NCI-H82 treated with DMSO at 0.1 percent for 48 hours (cell line): ENCODE results near the gene CRMP1.

Experiments
- DNase-seq: peaks from one replicate; lab custom pipeline; 2025; ENCODE audit not compliant: unreplicated experiment; lab: John Stamatoyannopoulos, UW

Gene CRMP1

DNA sequence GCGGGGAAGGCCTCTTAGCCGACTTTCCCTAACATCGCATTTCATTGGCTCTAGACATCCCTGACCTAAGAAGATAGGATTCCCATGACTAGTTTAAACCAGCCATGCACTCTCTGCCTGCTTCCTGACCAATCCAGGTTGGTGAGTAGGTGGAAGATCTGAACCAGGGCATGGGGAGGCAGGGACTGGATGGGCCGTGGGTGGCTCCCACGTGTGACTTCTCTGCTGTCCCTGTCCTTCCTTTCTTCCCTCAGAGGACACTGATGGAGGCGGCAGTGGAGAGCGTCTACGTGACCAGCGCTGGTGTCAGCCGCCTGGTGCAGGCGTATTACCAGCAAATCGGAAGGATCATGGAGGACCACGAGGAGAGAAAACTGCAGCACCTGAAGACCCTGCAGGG lies 91.2 kb downstream of the CRMP1 start:
- no peak for DNase-seq

DNA sequence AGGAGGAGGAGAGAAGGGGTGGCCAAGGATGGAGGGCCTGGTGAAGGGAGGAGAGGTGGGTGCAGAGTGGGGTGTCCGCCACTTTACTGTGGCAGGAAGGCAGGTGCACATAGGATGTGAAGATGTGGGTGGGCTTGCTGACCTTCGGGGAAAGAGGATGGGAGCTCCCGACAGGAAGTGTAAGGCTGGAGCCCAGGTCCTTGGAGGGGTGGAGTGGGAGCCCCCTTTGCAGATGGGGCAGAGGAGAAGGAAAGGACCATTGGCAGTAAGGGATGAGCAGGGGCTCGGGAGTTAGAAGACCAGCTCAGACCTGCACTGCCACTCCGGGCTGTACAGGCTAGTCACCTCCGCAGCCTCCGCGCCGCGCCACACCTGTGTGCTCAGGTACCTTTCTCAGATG lies 92.4 kb downstream of the CRMP1 start:
- no peak for DNase-seq

DNA sequence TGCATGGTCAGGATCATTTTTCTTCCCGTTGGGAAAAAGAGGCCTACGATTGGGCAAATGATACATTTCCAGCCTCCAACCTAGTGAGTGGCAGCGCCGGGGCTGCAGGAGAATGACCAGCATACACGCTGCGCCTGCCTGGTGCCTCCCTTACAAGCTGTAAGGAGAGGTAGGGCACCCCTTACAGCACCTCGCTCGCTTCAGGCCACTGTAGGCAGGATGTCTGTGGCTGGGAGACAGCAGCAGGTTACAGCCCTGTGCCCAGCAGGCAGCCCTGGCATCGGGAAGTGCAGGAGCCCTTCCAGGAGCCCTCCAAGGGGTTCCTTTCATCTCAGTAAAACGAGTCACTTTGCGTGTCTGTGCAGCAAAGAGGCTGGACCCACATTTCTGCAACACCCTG lies 93.5 kb downstream of the CRMP1 start:
- DNase-seq: no peak

DNA sequence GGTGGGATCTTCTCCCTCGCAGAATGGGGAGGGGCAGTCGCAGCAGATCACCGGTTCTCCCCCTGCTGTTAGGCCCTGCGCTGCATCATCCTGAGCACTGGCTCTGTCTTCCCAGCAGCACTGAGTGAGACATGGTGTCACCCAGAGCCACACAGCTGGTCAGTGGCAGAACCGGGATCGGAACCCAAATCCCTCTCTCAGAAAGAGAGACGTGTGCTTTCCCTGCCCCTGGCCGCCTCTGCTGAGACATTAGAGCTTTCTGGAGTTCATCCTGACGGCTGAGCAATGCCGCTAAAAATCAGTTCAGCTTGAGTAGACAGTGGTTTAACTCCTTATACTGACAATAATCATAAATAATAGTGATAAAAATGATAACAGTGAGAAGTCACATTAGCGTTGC lies 93.9 kb downstream of the CRMP1 start:
- DNase-seq: no peak

DNA sequence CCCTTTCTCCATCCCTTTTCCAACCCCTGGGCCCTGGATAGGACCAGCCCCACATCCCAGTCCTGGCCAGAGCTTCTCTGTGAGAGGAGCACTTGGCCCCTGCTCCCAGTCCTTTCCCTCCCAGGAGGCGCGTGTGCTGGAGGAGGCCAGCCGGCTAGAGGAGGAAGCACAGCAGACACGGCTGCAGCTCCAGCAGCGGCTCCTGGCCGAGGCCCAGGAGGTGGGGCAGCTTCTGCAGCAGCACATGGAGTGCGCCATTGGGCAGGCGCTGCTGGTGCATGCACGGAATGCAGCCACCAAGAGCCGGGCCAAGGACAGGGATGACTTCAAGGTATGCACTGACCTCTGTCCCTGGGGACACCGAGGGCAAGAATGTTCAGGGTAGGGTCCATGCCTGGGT lies 94.4 kb downstream of the CRMP1 start:
- no peak for DNase-seq

DNA sequence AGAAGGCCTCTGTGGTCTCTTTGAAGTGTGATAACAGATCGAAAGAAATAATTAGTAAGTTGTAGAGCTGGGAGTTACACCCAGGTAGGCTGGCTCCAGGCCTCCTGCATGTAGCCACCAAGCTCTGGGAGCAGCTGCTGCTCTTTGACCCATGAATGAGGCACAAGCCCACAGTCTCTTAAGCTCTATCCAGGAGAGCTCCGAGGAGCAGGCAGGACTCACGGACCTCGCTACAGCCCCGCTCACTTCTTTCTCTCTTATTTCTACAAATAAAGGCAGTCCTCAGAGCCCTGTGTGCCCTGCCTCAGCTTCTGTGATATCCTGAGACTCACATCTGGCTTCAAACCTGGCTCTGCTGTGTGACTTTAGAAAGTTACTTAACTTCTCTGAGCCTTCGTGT lies 95.0 kb downstream of the CRMP1 start:
- DNase-seq: no peak

DNA sequence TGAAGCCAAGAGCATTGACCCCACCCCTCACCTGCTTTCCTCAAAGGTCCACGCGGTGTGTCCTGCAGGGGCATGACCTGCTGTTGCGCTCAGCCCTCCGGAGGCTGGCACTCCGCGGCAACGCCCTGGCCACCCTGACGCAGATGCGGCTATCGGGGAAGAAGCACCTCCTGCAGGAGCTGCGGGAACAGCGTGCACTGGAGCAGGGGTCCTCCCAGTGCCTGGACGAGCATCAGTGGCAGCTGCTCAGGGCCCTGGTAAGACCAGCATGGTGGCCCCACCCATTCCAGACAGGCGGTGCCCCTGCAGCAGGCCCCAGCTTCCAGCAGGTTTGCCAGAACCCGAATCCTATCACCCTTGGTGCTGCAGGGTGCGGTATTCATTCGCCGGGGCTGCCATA lies 95.9 kb downstream of the CRMP1 start:
- DNase-seq: no peak

DNA sequence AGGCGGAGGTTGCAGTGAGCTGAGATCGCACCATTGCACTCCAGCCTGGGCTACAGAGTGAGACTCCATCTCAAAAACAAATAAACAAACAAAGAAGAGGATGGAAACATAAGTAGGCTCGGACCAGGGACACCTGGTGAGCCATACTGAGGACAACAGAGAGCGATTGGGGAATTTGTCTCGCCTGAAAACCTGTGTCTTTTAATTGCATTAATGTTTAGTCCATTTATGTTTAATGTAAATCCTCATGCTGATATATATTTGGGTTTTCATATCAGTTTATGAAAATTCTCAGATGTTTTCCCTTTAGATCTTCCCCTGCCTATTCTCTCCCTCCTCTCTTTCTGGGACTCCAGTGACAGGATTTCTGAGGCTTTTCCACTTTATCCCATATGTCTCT lies 97.3 kb downstream of the CRMP1 start:
- DNase-seq: no peak

DNA sequence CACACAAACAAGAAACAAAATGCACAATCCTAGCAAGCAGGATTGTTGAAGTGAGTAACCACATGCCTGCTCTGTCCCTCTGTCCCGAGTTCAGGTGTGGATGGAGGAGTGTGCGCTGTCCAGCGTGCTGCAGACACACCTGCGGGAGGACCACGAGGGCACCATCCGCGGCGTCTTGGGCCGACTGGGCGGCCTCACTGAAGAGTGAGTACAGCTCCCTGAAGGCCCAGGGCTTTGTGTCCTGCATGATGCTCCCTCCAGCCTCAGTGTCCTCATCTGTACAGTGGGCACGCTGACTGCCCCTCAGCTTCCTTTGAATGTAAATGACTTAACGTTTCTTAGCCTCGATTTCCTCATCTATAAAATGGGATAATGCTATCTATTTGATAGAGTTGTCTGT lies 99.4 kb downstream of the CRMP1 start:
- DNase-seq: no peak

DNA sequence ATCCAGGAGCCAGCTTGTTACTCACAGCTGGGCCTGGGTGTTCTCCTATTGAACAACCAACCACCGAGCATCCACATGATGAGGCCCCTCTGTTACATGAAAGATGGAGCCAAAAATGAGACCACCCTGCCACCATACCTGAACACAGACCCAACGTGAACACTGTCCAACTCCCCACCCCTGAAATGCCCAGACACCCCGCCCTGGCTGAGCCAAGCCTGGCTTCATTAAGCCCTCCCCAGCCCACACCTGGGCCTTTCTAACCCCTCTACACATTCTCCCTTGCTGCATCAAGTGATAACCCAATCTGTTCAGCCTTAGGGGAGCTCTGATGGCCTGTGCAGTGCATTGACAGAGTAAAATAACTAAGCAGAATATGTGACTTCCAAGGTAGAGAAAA lies 101.2 kb downstream of the CRMP1 start:
- no peak for DNase-seq

DNA sequence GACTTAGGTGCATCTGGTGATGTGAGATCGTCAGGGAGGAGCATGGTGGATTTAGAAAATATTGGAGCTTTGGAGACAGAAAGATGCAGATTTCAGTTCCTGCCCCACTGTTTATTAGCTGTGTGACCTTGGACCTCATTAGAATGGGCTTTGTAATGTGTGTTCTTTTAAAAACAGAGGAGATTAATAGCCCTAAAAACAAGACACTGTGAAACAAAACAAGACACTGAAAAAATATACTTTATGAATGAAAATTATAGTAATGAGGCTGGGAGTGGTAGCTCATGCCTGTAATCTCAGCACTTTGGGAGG lies 102.4 kb downstream of the CRMP1 start:
- no peak for DNase-seq

DNA sequence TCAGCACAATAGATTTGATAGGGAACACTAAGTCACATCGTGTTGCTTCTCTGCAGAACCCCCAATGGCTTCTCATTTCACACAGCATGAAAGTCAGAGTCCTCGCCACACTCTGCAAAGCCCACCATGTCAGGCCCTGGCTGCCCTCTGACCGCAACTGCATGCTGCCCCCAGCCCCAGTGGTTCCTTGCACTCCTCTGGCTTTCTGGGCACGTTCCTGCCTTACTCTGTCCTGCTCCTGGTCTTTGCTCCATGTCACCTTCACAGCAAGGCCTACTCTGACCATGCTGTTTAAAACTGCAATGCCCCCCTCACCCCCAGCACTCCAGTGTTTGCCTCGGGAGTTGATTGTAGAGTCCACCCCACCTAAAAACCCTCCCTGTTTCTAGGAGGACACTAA lies 103.7 kb downstream of the CRMP1 start:
- DNase-seq: no peak

DNA sequence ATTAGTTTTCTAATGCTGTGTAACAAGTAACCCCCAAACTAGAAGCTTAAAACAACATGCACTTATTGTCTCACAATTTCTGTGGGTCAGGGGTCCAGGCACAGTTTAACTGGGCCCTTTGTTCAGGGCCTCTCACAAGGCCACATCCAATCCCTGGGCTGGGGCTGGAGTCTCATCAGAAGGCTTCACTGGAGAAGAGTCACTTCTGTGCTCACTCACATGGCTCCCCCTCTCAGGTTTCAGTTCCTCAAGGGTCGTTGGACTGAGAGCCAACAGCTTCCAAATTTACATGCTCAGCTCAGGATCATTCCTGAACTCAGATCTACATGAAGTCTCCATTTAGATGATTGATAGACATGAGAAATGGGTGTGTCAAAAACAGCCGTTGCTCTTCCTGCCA lies 104.7 kb downstream of the CRMP1 start:
- no peak for DNase-seq

DNA sequence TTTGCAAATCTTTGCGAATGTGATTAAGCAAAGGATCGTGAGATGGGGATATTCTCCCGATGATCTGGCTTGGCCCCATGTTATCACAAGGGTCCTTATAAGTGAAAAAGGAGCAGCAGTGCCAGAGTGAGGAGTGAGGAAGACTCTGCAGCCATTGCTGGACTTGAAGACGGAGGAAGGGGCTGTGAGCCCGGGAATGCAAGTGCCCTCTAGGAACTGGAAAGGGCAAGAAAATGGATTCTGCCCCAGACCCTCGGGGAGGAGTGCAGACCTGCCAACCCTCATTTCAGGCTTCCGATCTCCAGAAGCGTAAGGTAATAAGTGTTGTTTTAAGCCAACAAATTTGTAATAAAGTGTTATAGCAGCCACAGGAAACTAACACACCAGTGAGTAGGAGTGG lies 105.6 kb downstream of the CRMP1 start:
- no peak for DNase-seq

DNA sequence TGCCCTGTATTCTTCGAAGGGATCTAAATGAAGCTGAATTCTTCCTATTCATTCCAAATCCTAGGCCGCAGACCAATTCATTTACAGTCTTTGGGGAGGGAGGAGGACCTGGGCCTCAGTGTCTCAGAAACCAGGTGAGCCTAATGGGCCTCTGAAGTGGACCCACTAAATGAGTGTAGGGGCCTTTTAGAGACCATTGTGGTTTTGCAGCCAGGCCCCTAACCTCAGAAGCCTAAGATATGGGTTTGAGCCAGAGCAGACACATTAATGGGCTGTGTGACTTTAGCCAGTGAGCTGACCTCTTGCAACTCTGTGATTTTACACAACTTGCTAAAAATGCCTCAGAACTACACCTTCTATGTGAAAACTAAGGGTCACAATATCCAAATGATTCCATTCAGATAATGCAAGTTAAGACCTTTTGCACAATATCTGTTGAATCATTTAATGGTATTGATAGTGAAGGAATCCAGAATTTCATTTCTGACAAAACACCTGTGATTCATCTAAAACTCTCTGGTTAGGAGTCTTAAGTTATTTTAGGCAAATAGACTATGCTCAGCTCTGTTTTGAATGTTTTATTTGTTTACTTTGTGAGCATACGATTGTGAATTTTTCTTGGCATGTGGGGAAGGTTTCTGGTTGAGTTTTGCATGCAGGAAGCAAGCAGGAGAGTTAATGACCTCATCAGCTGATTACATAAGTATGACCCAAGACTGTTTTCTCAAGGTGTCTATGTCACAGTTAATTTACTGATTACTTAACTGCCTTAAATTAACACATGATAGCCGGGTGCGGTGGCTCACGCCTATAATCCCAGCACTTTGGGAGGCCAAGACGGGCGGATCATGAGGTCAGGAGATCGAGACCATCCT lies 106.8 kb downstream of the CRMP1 start:
- DNase-seq: no peak

DNA sequence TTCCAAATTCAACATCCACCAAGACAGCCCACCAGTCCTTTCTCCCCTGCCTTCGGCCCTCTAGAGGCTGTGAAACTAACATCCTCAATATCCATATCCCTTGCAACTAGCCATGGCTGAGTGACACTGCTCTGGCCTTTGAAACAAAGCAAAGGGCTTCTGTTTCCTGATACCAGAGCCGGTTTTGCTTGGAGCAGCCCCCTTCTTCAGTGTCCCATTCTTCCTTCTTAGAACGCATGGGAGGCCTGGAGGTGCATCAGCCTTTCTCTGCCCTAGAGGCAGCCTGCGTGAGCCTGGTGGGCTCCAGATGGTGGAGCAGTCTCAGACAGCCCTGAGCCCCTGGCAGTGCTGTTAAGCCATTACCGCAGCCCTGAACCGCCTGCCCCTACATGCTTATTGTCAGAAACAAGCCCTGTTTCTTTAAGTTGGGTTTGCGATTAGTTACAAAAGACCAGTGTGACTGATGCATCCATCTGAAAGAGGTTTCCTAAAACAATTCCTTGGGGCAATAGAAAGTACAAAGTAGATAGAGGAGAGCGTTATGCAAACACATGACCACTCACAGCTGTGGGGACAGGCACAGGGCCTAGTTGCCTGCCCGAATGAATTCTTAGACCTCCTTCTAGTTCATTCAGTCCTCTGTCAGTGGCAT lies 107.8 kb downstream of the CRMP1 start:
- DNase-seq: no peak

DNA sequence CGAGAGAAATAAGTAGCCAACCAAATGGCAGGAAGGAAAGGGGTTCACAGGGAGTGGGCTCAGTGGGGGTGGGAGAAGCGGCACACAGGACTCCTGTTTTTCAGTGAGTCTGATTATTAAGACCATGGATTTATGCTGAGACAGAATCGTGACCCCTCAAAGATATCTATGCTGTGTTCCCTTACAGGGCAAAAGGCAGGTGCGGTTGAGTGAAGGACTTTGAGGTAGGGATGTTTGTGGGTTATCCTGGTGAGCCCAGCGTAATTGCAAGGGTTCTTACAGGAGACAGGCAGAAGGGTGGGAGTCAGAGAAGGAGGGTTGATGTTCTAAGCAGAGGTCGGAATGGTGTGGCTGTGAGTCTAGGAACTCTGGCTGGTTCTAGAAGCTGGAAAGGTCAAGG lies 108.9 kb downstream of the CRMP1 start:
- DNase-seq: no peak

DNA sequence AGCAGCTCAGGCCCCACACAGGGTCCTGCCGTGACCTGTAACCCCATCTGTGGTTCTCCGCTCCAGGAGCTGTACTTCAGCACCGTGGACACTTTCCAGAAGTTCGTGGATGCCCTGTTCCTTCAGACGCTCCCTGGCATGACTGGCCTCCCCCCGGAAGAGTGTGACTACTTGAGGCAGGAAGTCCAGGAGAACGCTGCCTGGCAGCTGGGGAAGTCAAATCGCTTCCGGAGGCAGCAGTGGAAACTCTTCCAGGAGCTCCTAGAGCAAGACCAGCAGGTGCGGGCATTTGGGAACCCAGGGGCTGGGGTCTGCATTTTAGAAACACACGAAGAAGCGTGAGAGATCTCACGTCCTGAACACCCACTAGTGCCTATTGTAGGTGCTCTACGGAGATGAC lies 109.4 kb downstream of the CRMP1 start:
- DNase-seq: no peak

DNA sequence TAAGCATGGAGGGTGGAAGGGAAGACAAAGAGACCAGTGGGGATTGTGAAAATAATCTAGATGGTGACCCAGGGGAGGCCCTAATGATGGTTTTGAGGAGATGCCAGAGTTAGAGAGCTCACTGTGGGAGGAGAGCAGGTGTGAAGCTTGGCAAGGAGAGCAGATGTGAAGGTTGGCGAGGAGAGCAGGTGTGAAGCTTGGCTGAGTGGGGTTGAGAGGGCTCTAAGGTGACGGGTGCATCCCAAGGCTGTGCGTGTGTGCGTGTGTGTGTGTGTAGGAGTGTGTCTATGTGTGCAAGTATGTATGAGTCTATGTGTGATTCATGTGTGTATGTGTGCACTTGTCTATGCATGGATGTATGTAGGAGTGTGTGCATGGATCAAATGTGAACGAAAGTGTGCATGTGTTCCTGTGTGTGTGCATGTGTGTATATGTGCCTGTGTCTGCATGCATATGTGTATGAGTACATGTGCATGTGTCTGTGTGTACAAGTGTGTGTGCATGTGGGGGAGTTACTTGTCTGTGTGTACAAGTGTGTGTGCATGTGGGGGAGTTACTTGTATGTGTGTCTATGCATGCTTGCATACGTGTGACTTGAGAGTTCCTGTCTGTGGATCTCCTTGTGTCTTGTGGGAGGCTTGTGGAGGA lies 109.9 kb downstream of the CRMP1 start:
- no peak for DNase-seq

DNA sequence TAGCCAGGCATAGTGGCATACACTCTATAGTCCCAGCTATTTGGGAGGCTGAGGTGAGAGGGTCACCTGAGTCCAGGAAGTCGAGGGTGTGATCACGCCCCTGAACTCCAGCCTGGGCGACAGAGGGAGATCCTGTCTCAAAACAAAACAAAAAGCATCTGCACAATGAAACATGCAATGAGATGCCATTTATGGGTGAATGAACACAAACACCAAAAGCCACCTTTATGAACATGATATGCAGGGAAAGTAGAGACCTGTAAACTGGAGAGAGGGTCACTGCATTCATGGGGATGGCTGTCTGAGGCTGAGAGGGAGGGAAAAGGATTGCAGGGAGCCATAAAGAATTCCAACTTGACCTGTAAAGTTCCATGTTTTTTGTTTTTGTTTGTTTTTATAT lies 111.2 kb downstream of the CRMP1 start:
- DNase-seq: no peak

DNA sequence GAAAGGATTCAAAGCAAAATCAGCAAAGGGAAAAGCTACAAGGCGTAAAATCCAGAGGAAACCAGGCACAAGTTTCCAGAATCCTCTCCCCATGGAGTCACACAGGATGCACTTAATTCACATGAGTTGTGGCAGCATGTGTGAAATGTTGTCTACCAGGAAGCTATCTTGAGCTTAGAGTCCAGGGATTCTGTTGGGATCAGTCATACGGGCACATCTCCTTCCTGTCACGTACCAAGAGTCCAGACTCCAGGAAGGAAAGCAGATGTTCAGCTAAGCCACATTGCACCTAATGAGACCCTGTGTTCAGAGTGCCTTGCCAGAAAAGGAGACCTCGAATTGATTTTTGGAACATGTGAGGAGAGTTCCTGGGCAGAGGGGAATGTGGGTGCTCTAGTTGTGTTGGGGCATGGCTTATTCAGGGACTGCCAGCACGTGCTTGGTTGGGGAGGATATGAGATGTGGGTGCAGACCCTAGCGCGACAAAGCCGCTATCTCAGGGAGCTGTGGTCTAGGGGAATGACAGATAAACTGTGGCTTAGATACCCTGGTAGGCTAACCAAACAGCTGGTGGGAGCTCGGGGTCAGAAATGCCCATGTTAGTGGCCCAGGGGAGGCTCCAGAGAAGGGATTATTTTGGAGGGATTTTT lies 111.9 kb downstream of the CRMP1 start:
- no peak for DNase-seq

DNA sequence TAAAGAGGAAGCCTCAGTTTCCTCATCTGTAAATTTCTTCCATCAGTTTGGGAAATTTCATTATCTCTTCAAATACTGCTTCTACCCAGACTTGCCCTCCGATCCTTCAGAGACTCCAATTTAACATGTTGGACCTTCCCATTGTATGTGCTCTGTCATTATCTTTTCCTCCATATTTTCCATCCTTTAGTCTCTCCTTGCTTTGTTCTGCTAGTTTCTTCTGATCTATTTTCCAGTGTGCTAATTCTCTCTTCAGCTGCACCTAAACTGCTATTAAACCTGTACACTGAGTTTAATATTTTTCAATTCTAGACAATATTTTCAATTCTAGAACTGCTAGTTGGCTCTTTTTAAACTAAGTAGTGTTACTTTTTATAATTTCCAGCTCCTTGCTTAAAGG lies 116.4 kb downstream of the CRMP1 start:
- no peak for DNase-seq
